DND-41 (cell line): ENCODE results near the gene ZIC5.

Experiments
- CTCF ChIP-seq: IDR thresholded peaks from 2 replicates; pipeline ENCODE4 v1.5.1; 2012; ENCODE audit warnings: borderline replicate concordance, low read length, moderate library complexity, mild to moderate bottlenecking; ENCODE audit not compliant: poor library complexity, severe bottlenecking; ENCODE audit errors: extremely low read depth
- EZH2 ChIP-seq: IDR thresholded peaks from 3 replicates; pipeline ENCODE4 v1.6.1; 2012; ENCODE audit warnings: borderline replicate concordance, low read depth, mild to moderate bottlenecking, moderate library complexity, low read length, inconsistent platforms; ENCODE audit not compliant: severe bottlenecking

GRCh38 chr13:99961636-99962035 lies 9.9 kb downstream of the ZIC5 start:
- TF ChIP-seq CTCF, result no peak
- TF ChIP-seq EZH2, result no peak
